Astrocyte of the cerebellum (primary cell): ENCODE results near the gene P2RX3.

Source experiments
- DNase-seq: peaks from one replicate; pipeline ENCODE4 v3.0.0-alpha.2; 2011; ENCODE audit warnings: low read depth
- H3K4me3 ChIP-seq: 2 replicates; pipeline ENCODE4 v1.5.1; 2011; ENCODE audit warnings: mild to moderate bottlenecking, low read depth, low read length, moderate library complexity
- CTCF ChIP-seq: IDR thresholded peaks from 2 replicates; pipeline ENCODE4 v1.5.1; 2012; ENCODE audit warnings: low read length, low read depth, moderate library complexity, mild to moderate bottlenecking; ENCODE audit errors: missing control alignments
- in situ Hi-C: cut with HindIII; loops from 2 replicates; pipeline ENCODE4 v1.10.0; 2017; ENCODE audit warnings: low sequenced_read_pairs

P2RX3 gene

GRCh38 chr11:57392763-57393105, 54.6 kb downstream of the P2RX3 start:
- no peak for DNase-seq
- in situ Hi-C loops, result no loop called here
- no peak for TF ChIP-seq CTCF
- H3K4me3 ChIP-seq, result no peak overlapping the region

GRCh38 chr11:57394203-57394965, 56.2 kb downstream of the P2RX3 start:
- no peak for TF ChIP-seq CTCF
- in situ Hi-C loops, result no loop called here
- DNase-seq, result no peak
- H3K4me3 ChIP-seq, result no peak overlapping the region

GRCh38 chr11:57395905-57396623, 57.9 kb downstream of the P2RX3 start:
- TF ChIP-seq CTCF, result no peak
- DNase-seq, result no peak
- in situ Hi-C loops, result no loop called here
- no peak overlapping the region for H3K4me3 ChIP-seq

- H3K4me3 ChIP-seq, result no peak overlapping the region
- no peak for TF ChIP-seq CTCF
- DNase-seq, result no peak
- in situ Hi-C loops, result no loop called here
Measured at GRCh38 chr11:57396744-57397143, 58.6 kb downstream of the P2RX3 start.

- no peak for TF ChIP-seq CTCF
- no peak overlapping the region for H3K4me3 ChIP-seq
- no peak for DNase-seq
- in situ Hi-C loops, result no loop called here
Measured at GRCh38 chr11:57397394-57397990, 59.3 kb downstream of the P2RX3 start.

DNA sequence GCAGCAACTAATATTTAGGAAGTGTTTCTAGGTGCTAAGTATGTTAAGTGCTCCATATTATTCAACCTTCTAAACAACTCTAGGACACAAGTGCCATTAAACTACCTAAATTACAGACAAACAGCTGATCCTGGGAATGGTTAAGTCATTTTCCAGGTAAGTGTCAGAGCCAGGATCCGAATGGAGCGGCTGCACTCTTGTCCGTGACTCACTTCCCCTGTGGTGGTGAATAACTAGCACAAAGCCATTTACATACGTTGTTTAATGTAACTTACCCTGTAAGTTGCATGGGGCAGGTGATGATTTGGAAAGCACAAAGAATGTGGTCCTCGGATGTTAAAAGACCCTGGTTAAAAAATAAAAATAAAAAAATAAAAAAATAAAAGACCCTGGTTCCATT, 61.1 kb downstream of the P2RX3 start:
- DNase-seq, result no peak

More for the DNA sequence above, 61.1 kb downstream of the P2RX3 start:
- no peak overlapping the region for H3K4me3 ChIP-seq
- in situ Hi-C loops, result no loop called here
- no peak for TF ChIP-seq CTCF
